A172 (cell line): ENCODE results near the gene BCAR3. TPM values are rescaled to one million over a fixed set of nuclear protein-coding genes. Genes with fewer than 3 reads are reported as not detected.

Experiments
- DNase-seq: peaks from one replicate; pipeline ENCODE4 v3.0.0-alpha.2; 2015; ENCODE audit warnings: low spot score
- total RNA-seq: library from RNA; depleted of rRNA; stranded (reverse); fragments of >200 nt; shearing (Covaris generic); gene quantifications from 2 replicates; pipeline ENCODE4 v1.2.3, GENCODE V29; 2014

The BCAR3 gene
- total RNA-seq, 1 experiment from 2014 or later = 33.1 TPM

DNA sequence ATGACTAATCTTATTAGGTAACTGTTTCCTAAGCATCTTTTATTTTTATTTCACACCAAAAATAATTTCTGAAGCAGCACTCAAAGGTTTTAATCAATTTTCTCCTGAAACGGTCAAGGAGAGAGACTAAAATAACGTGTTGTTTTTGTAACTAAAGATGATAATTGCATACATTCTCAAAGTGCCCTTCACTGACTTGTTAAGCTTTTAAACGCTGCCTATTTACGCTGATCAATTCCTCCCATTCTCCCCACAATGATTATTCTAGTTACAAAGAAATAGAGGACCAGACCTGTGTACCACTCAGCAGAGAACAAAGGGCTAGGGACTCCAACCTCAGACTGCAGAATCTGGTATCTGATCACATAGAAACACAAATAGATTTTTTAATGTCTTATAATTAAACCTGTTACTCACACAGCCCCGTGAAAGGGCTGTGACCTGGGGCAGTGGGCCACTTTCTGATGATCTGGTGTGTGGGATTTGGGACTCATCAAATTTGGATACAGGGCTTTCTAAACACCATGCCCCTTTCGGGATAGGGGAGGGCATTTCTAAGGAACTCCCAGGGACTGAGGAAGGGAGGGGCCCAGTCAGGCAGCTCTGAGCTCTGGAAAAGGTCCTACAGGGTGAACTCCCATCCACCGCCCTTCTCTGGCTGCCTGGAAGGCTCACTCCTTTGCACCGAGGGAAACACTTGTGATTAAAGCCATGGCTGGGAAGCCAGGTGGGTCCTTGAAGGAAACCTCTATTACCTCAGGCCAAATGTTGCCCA lies 65.2 kb downstream of the BCAR3 start:
- no peak for DNase-seq

- DNase-seq = peak; percentile 46
These were observed 66.0 kb downstream of the BCAR3 start for GRCh38 chr1:93615582-93616150.

- no peak for DNase-seq
These were observed 66.6 kb downstream of the BCAR3 start for GRCh38 chr1:93614986-93615581.

GRCh38 chr1:93614541-93614940 lies 67.1 kb downstream of the BCAR3 start:
- no peak for DNase-seq

DNA sequence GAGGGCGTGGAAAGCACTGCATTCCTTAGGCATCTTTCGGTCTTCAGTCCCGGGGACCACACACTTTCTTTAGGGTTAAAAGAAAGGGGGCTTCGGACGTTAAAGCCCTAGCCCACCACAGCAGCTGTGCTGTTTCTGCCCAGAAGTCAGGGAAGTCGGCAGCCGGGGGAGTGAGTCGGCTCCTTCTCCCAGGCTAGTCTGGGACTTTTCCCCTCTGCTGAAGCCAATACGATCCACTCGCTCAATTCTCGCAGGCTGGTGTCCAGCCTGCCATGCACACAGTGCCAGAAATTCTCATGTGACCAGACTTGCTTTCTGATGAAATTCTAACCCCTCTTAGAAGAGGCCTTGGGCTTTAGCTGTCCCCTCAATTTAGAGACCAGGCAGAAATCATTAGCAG lies 67.7 kb downstream of the BCAR3 start:
- DNase-seq = no peak

- no peak for DNase-seq
These were observed 69.1 kb downstream of the BCAR3 start for GRCh38 chr1:93612510-93612909.

DNA sequence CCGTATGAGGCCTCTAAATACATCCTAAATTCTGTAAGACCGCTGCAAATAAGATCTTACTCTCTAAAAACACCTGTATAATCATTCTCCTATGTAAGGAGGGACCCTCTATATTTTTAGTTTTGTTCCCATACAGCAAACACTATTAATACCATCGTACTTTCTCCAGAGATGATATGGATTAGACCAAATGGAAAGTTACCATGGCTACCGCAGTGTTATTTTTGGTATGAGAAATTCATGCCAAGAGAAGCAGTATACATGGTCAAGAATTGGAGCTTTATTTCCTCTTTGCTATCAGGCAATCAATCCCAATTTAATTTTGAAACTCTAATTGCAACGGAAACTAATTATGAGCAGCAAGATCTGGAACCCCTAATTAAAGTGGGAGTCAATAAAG lies 70.0 kb downstream of the BCAR3 start:
- DNase-seq = no peak

GRCh38 chr1:93609536-93609935 lies 72.1 kb downstream of the BCAR3 start:
- no peak for DNase-seq

DNA sequence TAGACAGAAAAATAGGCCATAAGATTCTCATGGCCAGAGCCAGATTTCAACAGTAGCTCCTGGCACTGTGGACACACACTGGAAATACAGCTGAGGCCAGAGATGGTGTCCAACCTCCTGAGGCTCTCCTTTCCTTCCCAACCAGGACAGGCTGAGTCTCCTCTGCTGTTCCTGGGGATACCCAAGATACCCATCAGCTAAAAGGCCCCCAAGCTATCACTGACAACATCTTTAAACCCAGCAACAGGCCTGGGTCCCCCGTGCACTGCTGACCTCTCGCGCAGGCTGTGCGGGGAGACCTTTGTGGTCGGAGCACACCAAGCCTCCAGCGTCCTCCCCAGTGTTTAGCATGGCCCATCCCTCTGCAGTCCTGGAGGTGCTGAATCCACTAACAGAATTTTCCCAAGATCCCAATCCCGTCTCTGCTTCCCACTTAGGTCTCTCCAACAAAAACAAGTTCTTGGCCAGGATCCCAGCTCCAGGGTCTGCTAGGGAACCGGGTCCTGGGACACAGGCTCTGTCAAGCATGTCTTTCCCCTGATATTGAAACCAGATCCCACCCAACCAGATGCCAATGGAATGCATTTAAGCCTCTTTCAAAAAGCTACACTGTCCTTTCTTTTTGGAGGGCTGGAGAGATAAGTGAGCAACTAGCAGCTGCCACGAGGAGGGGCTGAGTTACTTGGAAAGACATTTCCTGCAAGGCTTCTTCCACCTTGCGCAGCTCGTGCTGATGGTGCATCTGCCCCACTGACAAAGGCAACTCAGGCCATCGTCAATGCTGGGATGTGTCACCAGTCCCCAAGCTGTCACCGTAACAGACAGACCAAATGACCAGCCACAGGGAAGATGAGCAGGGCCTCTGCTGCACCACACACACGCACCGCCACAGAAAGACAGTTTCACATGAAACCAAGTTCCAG lies 73.2 kb downstream of the BCAR3 start:
- DNase-seq = no peak

GRCh38 chr1:93607814-93608186 lies 73.8 kb downstream of the BCAR3 start:
- DNase-seq = no peak

DNA sequence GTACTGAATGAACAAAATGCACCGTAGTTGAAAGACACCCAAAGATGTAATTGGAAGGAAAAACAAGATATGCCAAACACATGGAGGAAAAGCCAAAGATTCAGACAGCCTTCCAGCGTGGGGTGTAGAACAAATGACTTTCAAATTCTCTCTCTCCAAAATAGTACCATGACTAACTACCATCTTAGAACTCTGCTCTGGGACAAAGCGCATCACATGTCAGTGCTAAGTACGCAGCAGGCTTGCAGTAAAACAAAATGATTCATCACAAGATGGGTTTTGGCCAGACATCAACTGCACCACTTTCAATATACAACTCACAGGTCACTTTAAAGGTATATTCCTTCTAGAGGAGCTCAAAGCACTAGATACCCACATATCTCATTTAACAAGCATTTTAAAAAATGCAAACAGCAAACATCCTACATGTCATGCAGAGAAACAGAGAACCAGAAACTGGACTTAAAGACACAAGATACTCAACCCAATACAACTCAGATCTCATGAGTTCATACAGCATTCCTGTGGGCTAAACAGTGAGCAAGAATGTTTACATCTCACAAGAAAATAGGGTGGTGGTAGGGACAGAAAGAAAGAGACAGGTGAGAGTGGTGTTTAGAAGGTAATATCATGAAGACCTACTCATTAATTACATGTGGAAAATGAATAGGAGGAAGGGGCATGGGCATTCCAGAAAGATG lies 75.7 kb downstream of the BCAR3 start:
- DNase-seq = peak; percentile 89

DNA sequence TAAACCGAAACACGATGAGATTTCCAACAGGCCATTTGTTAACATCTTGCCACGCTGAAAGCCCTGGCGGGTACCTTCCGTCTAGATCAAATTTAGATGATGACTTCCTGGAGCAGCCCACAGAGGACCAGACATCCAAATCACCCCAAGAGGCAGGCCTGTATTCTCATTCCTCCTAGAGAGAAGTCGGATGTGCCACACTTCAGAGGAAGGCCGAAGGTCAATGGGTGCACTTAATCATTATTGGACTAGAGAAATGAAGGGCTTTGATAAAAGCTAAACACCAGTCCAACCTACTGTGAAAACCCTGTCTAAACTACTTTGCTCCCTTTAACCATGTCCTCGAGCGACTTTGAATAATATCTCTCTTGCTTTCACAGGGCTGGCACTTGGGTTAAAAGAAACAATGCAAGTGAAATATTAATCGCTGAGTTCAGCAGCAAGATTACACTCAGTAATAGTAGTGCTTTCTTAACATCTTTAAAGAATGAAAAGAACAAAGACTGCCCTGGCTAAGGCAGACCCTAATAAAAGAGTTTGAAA lies 76.5 kb downstream of the BCAR3 start:
- DNase-seq = no peak

DNA sequence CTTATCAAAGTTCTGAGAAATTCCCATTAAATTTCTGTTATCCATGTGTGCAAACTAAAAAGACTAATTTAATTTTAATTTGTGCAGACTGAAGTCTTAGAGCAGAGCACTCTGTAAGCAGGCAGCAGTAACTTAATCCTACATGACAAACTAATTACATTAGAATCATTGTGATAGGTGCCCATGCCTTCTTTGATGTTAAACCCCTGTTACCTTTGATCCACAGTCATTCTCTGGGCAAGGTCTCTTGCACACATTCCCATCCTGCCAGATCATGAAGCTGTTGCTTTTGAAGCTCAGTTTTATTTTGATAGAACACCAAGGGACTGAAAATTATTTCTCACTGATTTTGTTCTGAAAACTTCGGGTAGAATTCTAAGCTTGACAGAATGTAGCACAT lies 77.2 kb downstream of the BCAR3 start:
- DNase-seq = no peak

DNA sequence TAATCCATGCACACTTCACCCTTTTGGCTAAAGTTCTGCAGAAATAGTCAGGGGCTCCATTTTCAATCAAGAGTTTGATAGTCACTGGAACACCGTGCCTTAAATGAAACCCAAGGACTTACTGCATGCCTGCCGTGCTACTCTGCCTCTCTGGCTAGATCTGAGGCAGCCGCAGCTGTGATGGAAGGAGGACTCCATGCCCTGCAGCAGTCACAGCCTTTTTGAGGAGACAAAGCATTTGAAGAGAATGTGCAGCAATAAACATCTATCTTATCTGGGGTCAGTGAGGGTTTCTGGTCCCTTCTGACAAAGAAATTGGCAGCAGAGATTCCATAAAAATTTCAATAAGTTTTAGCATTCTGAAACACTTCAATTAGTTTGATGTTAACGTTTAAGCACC lies 78.0 kb downstream of the BCAR3 start:
- no peak for DNase-seq

- no peak for DNase-seq
These were observed 78.5 kb downstream of the BCAR3 start for GRCh38 chr1:93603106-93603505.

DNA sequence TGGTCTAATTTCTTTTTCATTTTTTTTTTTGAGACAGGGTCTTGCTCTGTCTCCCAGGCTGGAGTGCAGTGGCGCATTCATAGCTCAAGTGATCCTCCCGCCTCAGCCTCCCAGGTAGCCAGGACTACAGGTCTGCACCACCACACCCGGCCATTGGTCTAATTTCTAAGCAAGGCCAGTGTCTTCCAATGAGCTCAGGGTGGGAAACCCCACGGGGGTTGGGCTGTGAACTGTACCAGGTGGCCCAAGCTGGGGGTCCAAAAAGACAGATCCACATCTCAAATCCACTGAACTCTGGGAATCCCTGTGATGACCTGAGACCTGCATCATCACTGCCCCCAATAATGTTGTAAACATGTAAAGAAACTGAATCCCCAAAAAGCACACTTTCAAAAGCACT lies 79.5 kb downstream of the BCAR3 start:
- no peak for DNase-seq

GRCh38 chr1:93601686-93602085 lies 80.0 kb downstream of the BCAR3 start:
- DNase-seq = no peak

DNA sequence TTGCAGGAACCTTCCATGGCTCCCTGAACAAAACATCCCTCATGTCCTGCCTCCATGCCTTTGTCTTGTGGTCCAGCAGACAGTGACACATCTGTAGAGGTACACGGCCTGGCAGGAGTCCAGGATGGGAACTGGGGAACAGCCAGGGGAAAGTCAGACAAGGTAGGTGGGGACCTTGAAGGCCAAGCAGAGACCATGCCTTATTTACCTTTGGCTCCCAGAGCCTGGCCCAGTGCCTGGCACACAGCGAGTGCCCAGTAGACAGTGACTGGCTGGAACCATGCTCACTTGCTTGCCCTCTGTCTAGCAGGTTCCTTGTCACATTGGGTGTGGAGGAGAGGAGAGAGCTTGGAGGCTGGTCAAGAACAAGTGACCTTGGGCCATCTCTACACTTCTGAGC lies 81.0 kb downstream of the BCAR3 start:
- DNase-seq = no peak

DNA sequence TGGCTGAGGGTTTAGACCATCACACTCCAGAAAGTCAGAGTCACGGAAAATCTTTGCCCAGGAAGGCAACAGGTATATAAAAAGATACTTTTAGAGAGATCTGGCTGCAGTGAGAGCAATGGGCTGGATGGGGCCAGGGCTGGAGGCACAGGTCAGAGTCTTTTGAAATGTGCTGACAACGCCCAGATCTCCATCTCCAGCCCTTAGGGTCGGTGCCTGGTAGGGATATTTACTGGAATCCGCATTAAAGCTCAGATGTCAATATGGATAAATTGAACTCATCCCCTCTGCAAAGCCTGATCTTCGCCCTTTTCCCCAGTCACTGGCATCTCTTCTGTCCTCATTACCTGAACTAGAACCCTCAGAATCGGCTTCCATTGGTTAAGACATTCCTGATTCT lies 82.2 kb downstream of the BCAR3 start:
- no peak for DNase-seq

DNA sequence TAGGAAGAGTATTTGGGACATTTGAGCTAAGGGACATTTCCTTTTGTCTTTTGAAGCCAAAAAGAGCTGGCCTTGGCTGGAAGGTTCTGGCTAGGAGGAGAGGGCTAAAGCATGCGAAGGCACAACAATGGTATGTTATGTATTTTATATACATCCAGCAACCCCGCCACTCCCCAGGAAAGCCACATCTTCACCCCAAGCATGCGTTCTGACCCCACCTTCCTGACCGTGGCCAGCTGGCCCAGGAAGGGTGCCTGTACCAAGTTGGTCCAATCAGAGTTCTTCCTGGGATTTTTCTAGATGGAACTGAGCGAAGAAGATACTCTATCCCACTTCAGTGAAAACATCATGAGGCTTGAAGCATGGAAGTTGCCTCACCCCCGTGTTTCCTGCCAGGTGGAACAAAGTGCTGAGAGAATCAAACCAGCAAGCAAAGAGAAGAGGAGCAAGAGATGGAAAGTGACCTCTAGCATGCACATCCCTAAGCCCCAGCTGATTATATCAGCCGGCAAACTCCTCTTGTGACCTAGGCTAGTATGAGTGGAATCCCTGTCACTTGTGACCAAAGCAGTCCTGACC lies 82.7 kb downstream of the BCAR3 start:
- DNase-seq = no peak

DNA sequence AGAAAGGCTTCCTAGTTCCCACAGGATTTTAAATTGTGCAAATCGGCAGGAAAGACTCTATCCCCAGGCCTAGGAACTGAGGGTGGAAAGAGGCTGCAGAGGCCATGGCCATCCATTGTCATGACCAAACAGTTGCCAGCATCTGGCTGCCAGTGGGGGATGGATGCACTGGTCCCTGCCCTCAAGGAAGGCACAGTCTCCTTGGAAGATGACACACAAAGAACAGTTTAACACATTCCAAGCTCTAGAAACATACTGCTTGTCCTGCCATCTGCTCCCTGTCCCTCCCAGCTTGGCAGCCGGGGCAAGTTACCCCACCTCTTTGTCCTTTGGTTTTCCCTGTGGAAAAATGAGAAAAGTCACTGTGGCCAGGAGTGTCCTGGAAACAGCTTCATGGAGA lies 83.2 kb downstream of the BCAR3 start:
- no peak for DNase-seq
